Osteoblast (primary cell): ENCODE results near the gene ZSCAN26. TPM values are rescaled to one million over a fixed set of nuclear protein-coding genes. Genes with fewer than 3 reads are reported as not detected.

Source experiments
- DNase-seq: peaks from one replicate; pipeline ENCODE4 v3.0.0; 2011; ENCODE audit warnings: low spot score, mixed read lengths; ENCODE audit not compliant: insufficient read length; ENCODE audit errors: missing footprints
- H2AFZ ChIP-seq: 2 replicates; pipeline ENCODE4 v1.6.0; 2011; ENCODE audit warnings: mild to moderate bottlenecking, low read length
- H3K27ac ChIP-seq: 2 replicates; pipeline ENCODE4 v1.5.1; 2011; ENCODE audit warnings: mild to moderate bottlenecking, low read depth, low read length, moderate library complexity
- H3K27me3 ChIP-seq: 2 replicates; pipeline ENCODE4 v1.6.0; 2012; ENCODE audit warnings: mild to moderate bottlenecking, control low read depth, inconsistent platforms, low read length, moderate library complexity; ENCODE audit not compliant: insufficient read depth
- H3K36me3 ChIP-seq: 2 replicates; pipeline ENCODE4 v1.5.1; 2011; ENCODE audit warnings: mild to moderate bottlenecking, low read length, control low read depth, moderate library complexity; ENCODE audit not compliant: insufficient read depth
- H3K4me1 ChIP-seq: 2 replicates; pipeline ENCODE4 v1.5.1; 2011; ENCODE audit warnings: mild to moderate bottlenecking, low read length, control low read depth, moderate library complexity; ENCODE audit not compliant: insufficient read depth
- H3K4me2 ChIP-seq: 2 replicates; pipeline ENCODE4 v1.6.0; 2011; ENCODE audit warnings: mild to moderate bottlenecking, low read length; ENCODE audit not compliant: insufficient read depth
- H3K4me3 ChIP-seq: fragments of 200-600 bp; sonication (generic); 3 replicates; pipeline ENCODE4 v1.5.1; 2012; ENCODE audit warnings: mild to moderate bottlenecking, low read length, inconsistent platforms; ENCODE audit not compliant: insufficient read depth
- H3K79me2 ChIP-seq: 2 replicates; pipeline ENCODE4 v1.6.0; 2012; ENCODE audit warnings: mild to moderate bottlenecking, low read length, control low read depth, inconsistent platforms; ENCODE audit not compliant: insufficient read depth
- H3K9me3 ChIP-seq: 2 replicates; pipeline ENCODE4 v1.5.1; 2011; ENCODE audit warnings: low read depth, low read length, control low read depth
- H4K20me1 ChIP-seq: 2 replicates; pipeline ENCODE4 v1.6.0; 2012; ENCODE audit warnings: mild to moderate bottlenecking, low read length, control low read depth; ENCODE audit not compliant: insufficient read depth
- small RNA-seq: library from RNA; depleted of rRNA; stranded (forward); fragments of <200 nt; gene quantifications from one replicate; pipeline ENCODE3, GENCODE V24; 2012
- total RNA-seq: library from RNA; depleted of rRNA; stranded (reverse); fragments of >200 nt; gene quantifications from 2 replicates; pipeline ENCODE4 v1.2.3, GENCODE V29; 2012
- TF ChIP-seq, protein P1 (sequence below): IDR thresholded peaks from 2 replicates; pipeline ENCODE4 v1.5.1; 2011; ENCODE audit warnings: mild to moderate bottlenecking, low read depth, low read length, moderate library complexity; ENCODE audit errors: extremely low read depth

Gene ZSCAN26
- total RNA-seq, 1 donor = 15.2 TPM

DNA sequence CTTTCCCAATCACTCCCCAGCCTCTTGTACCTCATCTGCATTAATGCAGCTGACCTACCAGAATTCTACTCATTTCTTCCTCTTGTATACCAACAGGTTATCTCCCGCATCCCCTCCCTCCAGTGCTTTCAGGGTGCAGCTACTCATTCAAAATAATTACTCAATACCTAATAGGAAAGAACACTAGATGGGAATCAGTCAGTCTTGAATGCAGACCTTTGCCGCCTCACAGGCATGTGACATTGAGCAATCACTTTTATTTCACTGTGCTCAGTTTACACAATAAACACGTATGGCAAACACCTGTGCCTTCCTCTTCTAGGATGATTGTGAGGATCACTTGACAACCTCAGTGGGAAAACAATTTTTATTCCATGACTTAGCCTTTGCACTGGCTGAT lies 55.7 kb downstream of the ZSCAN26 start:
- no peaks in the 10 kb centered on the region for H3K36me3 ChIP-seq
- no peak overlapping the region for H3K4me3 ChIP-seq
- H3K4me2 ChIP-seq = no peak overlapping the region
- no peaks in the 10 kb centered on the region for H4K20me1 ChIP-seq
- no peaks in the 10 kb centered on the region for H3K4me1 ChIP-seq
- no peak overlapping the region for H2AFZ ChIP-seq
- no peaks in the 10 kb centered on the region for H3K27me3 ChIP-seq
- no peak overlapping the region for H3K27ac ChIP-seq
- DNase-seq = no peak
- TF ChIP-seq, protein P1, sequence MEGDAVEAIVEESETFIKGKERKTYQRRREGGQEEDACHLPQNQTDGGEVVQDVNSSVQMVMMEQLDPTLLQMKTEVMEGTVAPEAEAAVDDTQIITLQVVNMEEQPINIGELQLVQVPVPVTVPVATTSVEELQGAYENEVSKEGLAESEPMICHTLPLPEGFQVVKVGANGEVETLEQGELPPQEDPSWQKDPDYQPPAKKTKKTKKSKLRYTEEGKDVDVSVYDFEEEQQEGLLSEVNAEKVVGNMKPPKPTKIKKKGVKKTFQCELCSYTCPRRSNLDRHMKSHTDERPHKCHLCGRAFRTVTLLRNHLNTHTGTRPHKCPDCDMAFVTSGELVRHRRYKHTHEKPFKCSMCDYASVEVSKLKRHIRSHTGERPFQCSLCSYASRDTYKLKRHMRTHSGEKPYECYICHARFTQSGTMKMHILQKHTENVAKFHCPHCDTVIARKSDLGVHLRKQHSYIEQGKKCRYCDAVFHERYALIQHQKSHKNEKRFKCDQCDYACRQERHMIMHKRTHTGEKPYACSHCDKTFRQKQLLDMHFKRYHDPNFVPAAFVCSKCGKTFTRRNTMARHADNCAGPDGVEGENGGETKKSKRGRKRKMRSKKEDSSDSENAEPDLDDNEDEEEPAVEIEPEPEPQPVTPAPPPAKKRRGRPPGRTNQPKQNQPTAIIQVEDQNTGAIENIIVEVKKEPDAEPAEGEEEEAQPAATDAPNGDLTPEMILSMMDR = no peak
- peaks cover 9% of the 10 kb centered on the region for H3K9me3 ChIP-seq
- H3K79me2 ChIP-seq = no peaks in the 10 kb centered on the region

DNA sequence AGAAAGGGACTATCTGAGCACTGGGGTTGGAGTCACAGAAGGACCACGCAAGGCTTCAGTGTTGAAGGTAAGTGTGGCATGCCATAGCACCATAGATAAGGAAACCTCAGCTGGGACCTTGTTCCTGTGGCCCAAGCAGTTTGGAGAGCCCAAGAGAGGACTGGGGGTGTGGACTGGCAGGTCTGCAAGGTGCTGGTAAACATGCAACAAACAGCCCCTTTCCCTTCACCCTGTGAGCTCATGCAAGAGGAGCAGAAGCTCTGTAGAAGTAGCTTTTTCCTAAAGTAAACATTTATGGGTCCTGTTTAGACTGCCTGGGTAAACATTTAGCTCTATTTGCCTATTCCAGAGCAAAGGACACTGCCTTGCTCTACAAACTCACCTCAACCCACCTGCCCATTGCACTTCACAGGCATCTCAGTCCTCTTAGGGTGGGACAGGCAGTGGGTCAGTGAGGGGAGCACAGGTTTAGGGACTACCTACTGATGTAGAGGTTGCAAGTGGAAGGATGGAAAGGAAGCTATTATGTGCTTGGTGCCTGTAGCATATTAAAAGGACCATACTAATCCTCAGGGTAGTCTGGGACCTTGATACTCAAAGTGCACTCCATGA lies 57.0 kb downstream of the ZSCAN26 start:
- H3K36me3 ChIP-seq = no peaks in the 10 kb centered on the region
- TF ChIP-seq, protein P1 = no peak
- H3K4me2 ChIP-seq = no peak overlapping the region
- H4K20me1 ChIP-seq = no peaks in the 10 kb centered on the region
- no peaks in the 10 kb centered on the region for H3K4me1 ChIP-seq
- H3K27ac ChIP-seq = no peak overlapping the region
- no peaks in the 10 kb centered on the region for H3K27me3 ChIP-seq
- no peak overlapping the region for H2AFZ ChIP-seq
- no peaks in the 10 kb centered on the region for H3K79me2 ChIP-seq
- no peak overlapping the region for H3K4me3 ChIP-seq
- DNase-seq = no peak
- peaks cover 9% of the 10 kb centered on the region for H3K9me3 ChIP-seq

DNA sequence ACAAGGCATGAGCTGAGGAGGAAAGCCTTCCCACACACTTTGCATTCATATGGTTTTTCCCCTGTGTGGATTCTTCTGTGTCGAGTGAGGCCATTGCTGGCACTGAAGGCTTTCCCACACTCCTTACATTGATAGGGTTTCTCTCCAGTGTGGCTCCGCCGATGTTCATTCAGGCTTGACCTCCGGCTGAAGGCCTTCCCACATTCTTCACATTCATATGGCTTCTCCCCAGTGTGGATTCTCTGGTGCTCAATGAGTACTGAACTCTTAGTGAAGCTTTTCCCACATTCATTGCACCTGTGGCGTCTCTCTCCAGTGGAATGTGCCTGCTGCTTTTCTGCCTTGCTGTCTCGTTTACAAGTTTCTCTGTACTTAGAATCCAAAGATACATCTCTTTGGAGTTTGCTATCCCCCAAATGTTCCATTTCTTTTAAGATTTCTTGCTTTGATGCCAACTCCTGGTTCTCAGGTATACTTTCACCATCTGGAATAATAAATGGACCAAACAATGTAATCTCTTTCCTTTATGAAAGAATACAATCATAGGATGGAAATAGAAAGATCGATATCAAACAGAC lies 59.5 kb downstream of the ZSCAN26 start:
- no peak overlapping the region for H3K4me2 ChIP-seq
- H3K27me3 ChIP-seq = no peaks in the 10 kb centered on the region
- no peak overlapping the region for H3K4me3 ChIP-seq
- H2AFZ ChIP-seq = no peak overlapping the region
- no peak for DNase-seq
- H4K20me1 ChIP-seq = no peaks in the 10 kb centered on the region
- H3K27ac ChIP-seq = no peak overlapping the region
- TF ChIP-seq, protein P1 = no peak
- no peaks in the 10 kb centered on the region for H3K4me1 ChIP-seq
- no peaks in the 10 kb centered on the region for H3K79me2 ChIP-seq
- H3K9me3 ChIP-seq = peaks cover 9% of the 10 kb centered on the region
- no peaks in the 10 kb centered on the region for H3K36me3 ChIP-seq

Small RNA genes lying within 50 kb of the gene (small RNA-seq; reads per million reads assigned to genes)
- gene AL021997.1 (not detected), gene AL021997.2 (not detected)

Other genes with a start within 250 kb of the ZSCAN26 start
- 0.36 and 1.2 TPM in 2 replicates for gene ZNF165, start 186.6 kb upstream of the ZSCAN26 start, total RNA-seq
- gene ZSCAN16, start 142.5 kb upstream of the ZSCAN26 start, total RNA-seq = 3.3 and 4.1 TPM in 2 replicates
- gene ZKSCAN8, start 125.3 kb upstream of the ZSCAN26 start, total RNA-seq = 25.7 and 27.4 TPM in 2 replicates
- 10.9 and 11.2 TPM in 2 replicates for gene ZSCAN9, start 41.9 kb upstream of the ZSCAN26 start, total RNA-seq
- 6.5 and 7.4 TPM in 2 replicates for gene ZKSCAN4, start 14.9 kb upstream of the ZSCAN26 start, total RNA-seq
- 1.1 and 1.2 TPM in 2 replicates for gene NKAPL, start 7.8 kb upstream of the ZSCAN26 start, total RNA-seq
- 6.2 and 8.0 TPM in 2 replicates for gene PGBD1, start 14.4 kb downstream of the ZSCAN26 start, total RNA-seq
- gene ZSCAN31, start 69.0 kb downstream of the ZSCAN26 start, total RNA-seq = 16.5 and 19.9 TPM in 2 replicates
- gene ZKSCAN3, start 82.8 kb downstream of the ZSCAN26 start, total RNA-seq = 2.9 and 3.5 TPM in 2 replicates
- 8.3 and 10.1 TPM in 2 replicates for gene ZSCAN12, start 132.6 kb downstream of the ZSCAN26 start, total RNA-seq
- gene ZSCAN23, start 176.3 kb downstream of the ZSCAN26 start, total RNA-seq = 6.9 and 7.4 TPM in 2 replicates
- not detected in 2 replicates for gene GPX6, start 248.7 kb downstream of the ZSCAN26 start, total RNA-seq